Measurements from ENCODE around the gene VSIR. TPM values are rescaled to one million over a fixed set of nuclear protein-coding genes. Genes with fewer than 3 reads are reported as not detected.

VSIR gene
- total and polyA plus RNA-seq, 12 donors = 36.6 to 112 (median 69.0) TPM

DNA sequence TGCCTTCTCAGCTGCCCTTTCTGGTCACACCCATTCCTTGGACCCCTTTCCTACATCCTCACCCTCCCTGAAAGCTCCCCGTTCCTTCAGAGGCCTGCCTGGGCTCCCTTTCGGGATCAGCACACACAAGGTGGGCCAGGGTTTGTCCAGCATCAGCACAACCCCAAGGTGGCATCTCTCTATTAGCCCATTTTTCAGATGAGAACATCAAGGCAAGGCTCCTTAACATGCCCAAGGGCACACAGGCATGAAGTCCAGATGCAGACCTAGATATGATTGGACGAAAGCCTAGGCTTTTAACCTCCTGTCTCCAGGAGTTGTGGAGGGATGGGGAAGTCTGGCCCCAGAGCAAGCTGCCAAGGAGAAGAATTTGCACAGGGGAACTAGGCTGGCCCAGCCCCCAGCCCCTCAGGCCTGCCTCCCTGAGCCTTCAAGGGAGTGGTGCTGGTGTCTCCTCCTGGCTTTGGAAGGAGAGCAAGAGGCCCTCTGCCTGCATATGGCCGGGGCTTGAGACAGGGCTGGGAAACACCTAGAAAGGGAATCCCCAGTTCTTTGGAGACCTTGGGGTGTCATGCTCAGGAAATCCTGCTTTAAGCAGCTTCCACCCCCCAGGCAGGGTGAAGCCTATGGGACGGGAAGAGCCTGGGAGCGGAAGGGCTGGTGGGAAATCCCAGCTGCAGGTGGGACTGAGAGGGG is 9.0 kb upstream of the VSIR start:
- intact Hi-C loops (cut with DNase I) = no loop called here
- TF ChIP-seq, protein P1, sequence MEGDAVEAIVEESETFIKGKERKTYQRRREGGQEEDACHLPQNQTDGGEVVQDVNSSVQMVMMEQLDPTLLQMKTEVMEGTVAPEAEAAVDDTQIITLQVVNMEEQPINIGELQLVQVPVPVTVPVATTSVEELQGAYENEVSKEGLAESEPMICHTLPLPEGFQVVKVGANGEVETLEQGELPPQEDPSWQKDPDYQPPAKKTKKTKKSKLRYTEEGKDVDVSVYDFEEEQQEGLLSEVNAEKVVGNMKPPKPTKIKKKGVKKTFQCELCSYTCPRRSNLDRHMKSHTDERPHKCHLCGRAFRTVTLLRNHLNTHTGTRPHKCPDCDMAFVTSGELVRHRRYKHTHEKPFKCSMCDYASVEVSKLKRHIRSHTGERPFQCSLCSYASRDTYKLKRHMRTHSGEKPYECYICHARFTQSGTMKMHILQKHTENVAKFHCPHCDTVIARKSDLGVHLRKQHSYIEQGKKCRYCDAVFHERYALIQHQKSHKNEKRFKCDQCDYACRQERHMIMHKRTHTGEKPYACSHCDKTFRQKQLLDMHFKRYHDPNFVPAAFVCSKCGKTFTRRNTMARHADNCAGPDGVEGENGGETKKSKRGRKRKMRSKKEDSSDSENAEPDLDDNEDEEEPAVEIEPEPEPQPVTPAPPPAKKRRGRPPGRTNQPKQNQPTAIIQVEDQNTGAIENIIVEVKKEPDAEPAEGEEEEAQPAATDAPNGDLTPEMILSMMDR (IDR thresholded peaks at IDR 0.05) = no peak
- H3K36me3 ChIP-seq = no peaks in the 10 kb centered on the region
- no peaks in the 10 kb centered on the region for H3K27me3 ChIP-seq
- no peak overlapping the region for H3K4me3 ChIP-seq
- DNase-seq = no peak
- no peaks in the 10 kb centered on the region for H3K9me3 ChIP-seq
- peak in 4 of 8 donors; percentile 17 to 43 (median 26) for ATAC-seq
- H3K27ac ChIP-seq = peak overlapping the region in 2 of 10 donors; percentile 2 to 36
- 79 to 84% methylated on average over 6 of the region's 6 CpGs for WGBS, 2 donors
- H3K4me1 ChIP-seq = peaks cover 2 to 30% (median 15%) of the 10 kb centered on the region in 9 donors

GRCh38 chr10:71780719-71781118 is 7.4 kb upstream of the VSIR start:
- no peaks in the 10 kb centered on the region for H3K27me3 ChIP-seq
- H3K36me3 ChIP-seq = no peaks in the 10 kb centered on the region
- 92 to 93% methylated on average over 9 of the region's 9 CpGs for WGBS, 2 donors
- DNase-seq (no peak), ATAC-seq (no peak)
- peaks cover 2 to 45% (median 16%) of the 10 kb centered on the region in 9 donors for H3K4me1 ChIP-seq
- TF ChIP-seq, protein P1 (IDR thresholded peaks at IDR 0.05) = no peak
- H3K9me3 ChIP-seq = no peaks in the 10 kb centered on the region
- intact Hi-C loops (cut with DNase I) = no loop called here
- no peak overlapping the region for H3K27ac ChIP-seq
- no peak overlapping the region for H3K4me3 ChIP-seq

GRCh38 chr10:71780156-71780555 is 6.8 kb upstream of the VSIR start:
- DNase-seq (no peak), ATAC-seq (no peak)
- H3K4me3 ChIP-seq = no peak overlapping the region
- H3K36me3 ChIP-seq = no peaks in the 10 kb centered on the region
- H3K4me1 ChIP-seq = peaks cover 2 to 51% (median 22%) of the 10 kb centered on the region in 9 donors
- TF ChIP-seq, protein P1 (IDR thresholded peaks at IDR 0.05) = no peak
- intact Hi-C loops (cut with DNase I) = no loop called here
- WGBS, 2 donors = 94 to 97% methylated on average over 7 of the region's 7 CpGs
- no peak overlapping the region for H3K27ac ChIP-seq
- H3K27me3 ChIP-seq = no peaks in the 10 kb centered on the region
- no peaks in the 10 kb centered on the region for H3K9me3 ChIP-seq

DNA sequence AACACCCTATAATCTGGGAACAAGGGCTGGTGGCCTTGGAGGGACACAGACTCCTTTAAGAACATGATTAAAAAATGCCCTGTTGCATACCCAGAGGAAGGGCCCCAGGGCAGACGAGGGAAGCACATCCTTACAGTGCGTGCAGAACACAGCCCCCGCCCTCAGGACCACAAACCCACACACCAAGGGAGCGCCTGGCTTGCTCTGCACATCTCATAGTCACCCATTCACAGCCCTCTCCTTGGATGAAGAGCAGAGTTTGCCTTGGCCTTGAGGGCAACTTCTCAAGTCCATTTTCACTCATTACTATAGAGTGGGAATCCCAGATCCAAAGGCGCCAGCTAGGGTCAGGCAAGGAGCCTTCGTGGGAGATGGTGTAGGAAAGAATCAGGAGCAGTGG is 6.3 kb upstream of the VSIR start:
- no peak overlapping the region for H3K4me3 ChIP-seq
- H3K36me3 ChIP-seq = no peaks in the 10 kb centered on the region
- ATAC-seq = no peak
- no peaks in the 10 kb centered on the region for H3K27me3 ChIP-seq
- H3K4me1 ChIP-seq = peaks cover 8 to 56% (median 27%) of the 10 kb centered on the region in 9 donors
- TF ChIP-seq, protein P1 (IDR thresholded peaks at IDR 0.05) = no peak
- WGBS, 2 donors = 91 to 92% methylated on average over 6 of the region's 6 CpGs
- no peak overlapping the region for H3K27ac ChIP-seq
- intact Hi-C loops (cut with DNase I) = loop anchor here in 1 of 10 donors (10.0 kb wide), 1 partner anchor 65 kb away; the partner anchor contains the start of gene C10orf105
- no peaks in the 10 kb centered on the region for H3K9me3 ChIP-seq
- no peak for DNase-seq
